OCI-LY1 (cell line): ENCODE measurements around the gene MAPK1.
A peak's percentile ranks its signal among the peaks of the same experiment; 100 is the strongest.

ENCODE experiments used
- H2AFZ ChIP-seq: fragments of 200-600 bp; sonication (generic), shearing (Covaris generic); 2 replicates; pipeline ENCODE4 v1.6.0; 2014; ENCODE audit warnings: antibody characterized with exemption, mild to moderate bottlenecking, low read length
- H3F3A ChIP-seq: fragments of 200-600 bp; sonication (generic), shearing (Covaris generic); 2 replicates; pipeline ENCODE4 v1.6.0; 2014; ENCODE audit warnings: mild to moderate bottlenecking, antibody characterized with exemption, low read length, moderate library complexity; ENCODE audit not compliant: insufficient read depth
- H3K27ac ChIP-seq: fragments of 200-600 bp; sonication (generic); 2 replicates; pipeline ENCODE4 v1.5.1; 2014; ENCODE audit warnings: low read length, mixed run types, mild to moderate bottlenecking, low read depth; ENCODE audit not compliant: poor library complexity, severe bottlenecking
- H3K27me3 ChIP-seq: fragments of 200-600 bp; sonication (generic); 2 replicates; pipeline ENCODE4 v1.6.0; 2014; ENCODE audit warnings: antibody characterized with exemption, mild to moderate bottlenecking, low read length, moderate library complexity; ENCODE audit not compliant: insufficient read depth
- H3K36me3 ChIP-seq: fragments of 200-600 bp; sonication (generic); 2 replicates; pipeline ENCODE4 v1.6.1; 2014; ENCODE audit warnings: mild to moderate bottlenecking, antibody characterized with exemption, low read length, moderate library complexity, mixed read lengths; ENCODE audit not compliant: insufficient read depth
- H3K4me1 ChIP-seq: fragments of 200-600 bp; sonication (generic); 2 replicates; pipeline ENCODE4 v1.5.1; 2014; ENCODE audit warnings: mild to moderate bottlenecking, low read length, moderate library complexity; ENCODE audit not compliant: insufficient read depth, severe bottlenecking
- H3K4me2 ChIP-seq: fragments of 200-600 bp; sonication (generic), shearing (Covaris generic); 2 replicates; pipeline ENCODE4 v1.6.1; 2014; ENCODE audit warnings: low read length
- H3K4me3 ChIP-seq: fragments of 200-600 bp; sonication (generic); 2 replicates; pipeline ENCODE4 v1.5.1; 2014; ENCODE audit warnings: low read length, low read depth, mild to moderate bottlenecking, mixed read lengths; ENCODE audit not compliant: poor library complexity, severe bottlenecking
- H3K79me2 ChIP-seq: fragments of 200-600 bp; shearing (Covaris generic); 2 replicates; pipeline ENCODE4 v1.6.1; 2016; ENCODE audit warnings: mixed run types, low read length, mixed read lengths; ENCODE audit not compliant: insufficient read depth
- H3K9ac ChIP-seq: fragments of 200-600 bp; sonication (generic), shearing (Covaris generic); 2 replicates; pipeline ENCODE4 v1.6.1; 2014; ENCODE audit warnings: mild to moderate bottlenecking, low read length, mixed read lengths
- H3K9me2 ChIP-seq: fragments of 200-600 bp; sonication (generic), shearing (Covaris generic); 2 replicates; pipeline ENCODE4 v1.6.1; 2014; ENCODE audit warnings: low read depth, mild to moderate bottlenecking, low read length, mixed read lengths
- H3K9me3 ChIP-seq: fragments of 200-600 bp; shearing (Covaris generic); 2 replicates; pipeline ENCODE4 v1.6.1; 2014; ENCODE audit warnings: low read length, mixed read lengths
- H4K20me1 ChIP-seq: fragments of 200-600 bp; sonication (generic), shearing (Covaris generic); 2 replicates; pipeline ENCODE4 v1.6.0; 2016; ENCODE audit warnings: mild to moderate bottlenecking, low read length; ENCODE audit not compliant: insufficient read depth
- EZH2 ChIP-seq: fragments of 200-600 bp; sonication (generic), shearing (Covaris generic); IDR thresholded peaks from 2 replicates; pipeline ENCODE4 v1.8.0; 2017; ENCODE audit warnings: borderline replicate concordance, mixed run types, mild to moderate bottlenecking, antibody characterized with exemption, low read length, moderate library complexity, mixed read lengths
- TF ChIP-seq, protein P1 (sequence below): fragments of 200-600 bp; sonication (generic), shearing (Covaris generic); IDR thresholded peaks from 2 replicates; pipeline ENCODE4 v1.5.1; 2017; ENCODE audit warnings: mild to moderate bottlenecking, antibody characterized with exemption, low read length, moderate library complexity, mixed read lengths

The MAPK1 gene

GRCh38 chr22:21714059-21714770, 153.2 kb downstream of the MAPK1 start:
- no peak overlapping the region for H3K4me2 ChIP-seq
- no peak overlapping the region for H3K27ac ChIP-seq

DNA sequence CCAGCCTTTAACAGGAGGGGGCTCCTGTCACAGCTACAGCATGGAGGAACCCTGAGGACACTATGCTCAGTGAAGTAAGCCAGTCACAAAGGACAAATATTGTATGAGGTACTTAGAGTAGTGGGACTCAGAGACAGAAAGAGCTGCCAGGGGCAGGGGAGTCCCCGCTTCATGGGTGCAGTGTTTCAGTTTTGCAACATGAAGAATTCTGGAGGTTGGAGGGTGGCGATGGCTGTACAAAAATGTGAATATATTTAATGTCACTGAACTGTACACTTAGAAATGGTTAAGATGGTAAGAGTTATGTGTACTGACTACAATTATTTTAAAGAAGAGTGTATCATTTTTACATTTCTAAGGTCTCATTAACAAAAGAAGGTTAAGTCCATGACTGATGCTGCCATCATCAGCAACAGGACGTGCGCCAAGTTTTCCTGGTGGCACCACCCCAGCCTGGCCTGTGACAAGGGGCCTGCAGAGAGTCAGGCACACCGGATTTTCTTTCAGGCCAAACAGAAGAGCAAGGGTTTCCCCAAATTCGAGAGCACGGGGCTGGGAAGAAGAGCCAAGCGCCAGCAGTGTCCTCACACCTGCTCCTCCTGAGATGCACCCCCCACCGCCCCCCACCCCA, 153.9 kb downstream of the MAPK1 start:
- TF ChIP-seq, protein P1, sequence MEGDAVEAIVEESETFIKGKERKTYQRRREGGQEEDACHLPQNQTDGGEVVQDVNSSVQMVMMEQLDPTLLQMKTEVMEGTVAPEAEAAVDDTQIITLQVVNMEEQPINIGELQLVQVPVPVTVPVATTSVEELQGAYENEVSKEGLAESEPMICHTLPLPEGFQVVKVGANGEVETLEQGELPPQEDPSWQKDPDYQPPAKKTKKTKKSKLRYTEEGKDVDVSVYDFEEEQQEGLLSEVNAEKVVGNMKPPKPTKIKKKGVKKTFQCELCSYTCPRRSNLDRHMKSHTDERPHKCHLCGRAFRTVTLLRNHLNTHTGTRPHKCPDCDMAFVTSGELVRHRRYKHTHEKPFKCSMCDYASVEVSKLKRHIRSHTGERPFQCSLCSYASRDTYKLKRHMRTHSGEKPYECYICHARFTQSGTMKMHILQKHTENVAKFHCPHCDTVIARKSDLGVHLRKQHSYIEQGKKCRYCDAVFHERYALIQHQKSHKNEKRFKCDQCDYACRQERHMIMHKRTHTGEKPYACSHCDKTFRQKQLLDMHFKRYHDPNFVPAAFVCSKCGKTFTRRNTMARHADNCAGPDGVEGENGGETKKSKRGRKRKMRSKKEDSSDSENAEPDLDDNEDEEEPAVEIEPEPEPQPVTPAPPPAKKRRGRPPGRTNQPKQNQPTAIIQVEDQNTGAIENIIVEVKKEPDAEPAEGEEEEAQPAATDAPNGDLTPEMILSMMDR = peak; percentile 7; the same call in 1 of the 2 replicates
- TF ChIP-seq EZH2 = no peak
- no peaks in the 10 kb centered on the region for H4K20me1 ChIP-seq
- no peaks in the 10 kb centered on the region for H3F3A ChIP-seq
- H3K9me3 ChIP-seq = no peaks in the 10 kb centered on the region
- H3K36me3 ChIP-seq = peaks cover 4% of the 10 kb centered on the region; the same call in 1 of the 2 replicates
- H2AFZ ChIP-seq = no peak overlapping the region
- H3K4me1 ChIP-seq = peaks cover 10% of the 10 kb centered on the region
- no peaks in the 10 kb centered on the region for H3K9me2 ChIP-seq
- H3K4me3 ChIP-seq = no peak overlapping the region
- H3K9ac ChIP-seq = no peak overlapping the region
- H3K27me3 ChIP-seq = no peaks in the 10 kb centered on the region
- no peak overlapping the region for H3K27ac ChIP-seq
- no peaks in the 10 kb centered on the region for H3K79me2 ChIP-seq
- no peak overlapping the region for H3K4me2 ChIP-seq

More at GRCh38 chr22:21714059-21714770, 153.2 kb downstream of the MAPK1 start:
- TF ChIP-seq, protein P1 = no peak
- no peak for TF ChIP-seq EZH2
- H3K4me1 ChIP-seq = peaks cover 12% of the 10 kb centered on the region
- H3K4me3 ChIP-seq = no peak overlapping the region
- H3K27me3 ChIP-seq = no peaks in the 10 kb centered on the region
- H3K9me2 ChIP-seq = no peaks in the 10 kb centered on the region
- H3K79me2 ChIP-seq = no peaks in the 10 kb centered on the region
- H4K20me1 ChIP-seq = no peaks in the 10 kb centered on the region
- no peak overlapping the region for H2AFZ ChIP-seq
- no peaks in the 10 kb centered on the region for H3F3A ChIP-seq
- no peak overlapping the region for H3K9ac ChIP-seq
- H3K36me3 ChIP-seq = peaks cover 4% of the 10 kb centered on the region; the same call in 1 of the 2 replicates
- H3K9me3 ChIP-seq = no peaks in the 10 kb centered on the region

- TF ChIP-seq EZH2 = no peak
- TF ChIP-seq, protein P1 = peak; percentile 93
- peaks cover 4% of the 10 kb centered on the region; the same call in 1 of the 2 replicates for H3K36me3 ChIP-seq
- no peak overlapping the region for H3K9ac ChIP-seq
- H3K27me3 ChIP-seq = no peaks in the 10 kb centered on the region
- H3K9me2 ChIP-seq = no peaks in the 10 kb centered on the region
- H4K20me1 ChIP-seq = no peaks in the 10 kb centered on the region
- no peaks in the 10 kb centered on the region for H3K79me2 ChIP-seq
- peak overlapping the region; percentile 10; the same call in 1 of the 2 replicates for H3K4me2 ChIP-seq
- no peaks in the 10 kb centered on the region for H3F3A ChIP-seq
- H3K4me3 ChIP-seq = no peak overlapping the region
- peaks cover 13% of the 10 kb centered on the region for H3K4me1 ChIP-seq
- no peak overlapping the region for H2AFZ ChIP-seq
- no peak overlapping the region for H3K27ac ChIP-seq
- H3K9me3 ChIP-seq = no peaks in the 10 kb centered on the region
These were observed 154.6 kb downstream of the MAPK1 start for GRCh38 chr22:21712751-21713427.
